Measurements from ENCODE around the gene KCP.
"Not testable (repeated sequence)": the region's sequence is repeated elsewhere in the genome, so short reads cannot be mapped to it uniquely, and the experiment has no call there.

The KCP gene

DNA sequence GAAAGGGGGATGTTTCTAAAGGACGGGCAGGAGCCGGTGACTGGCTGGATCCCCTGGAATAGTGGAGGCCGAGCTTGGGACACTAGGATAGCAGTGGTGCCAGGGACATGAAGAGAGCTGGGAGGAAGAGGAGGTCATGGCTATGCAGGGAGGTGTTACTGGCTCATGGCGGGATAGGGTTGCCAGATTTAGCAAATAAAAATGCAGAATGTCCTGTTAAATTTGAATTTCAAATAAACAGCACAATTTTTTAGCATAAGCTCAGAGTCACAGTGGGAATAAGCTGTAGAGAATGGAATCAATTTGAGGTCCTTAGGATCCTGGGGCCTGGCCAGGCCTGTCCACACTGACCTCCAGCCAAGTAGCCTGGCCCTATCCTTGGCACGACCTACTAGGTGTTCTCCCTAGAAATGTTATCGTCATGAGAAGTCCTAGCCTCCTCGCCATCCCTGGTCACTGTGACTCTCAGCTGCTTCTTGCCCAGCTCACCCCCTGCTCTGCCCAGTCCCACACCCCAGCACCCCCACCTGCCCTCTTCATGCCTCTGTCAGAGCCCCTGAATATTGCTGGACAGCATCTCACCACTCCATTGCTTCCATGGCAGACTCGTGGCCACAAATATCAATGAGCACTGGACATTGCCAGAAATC is 7.6 kb upstream of the KCP start:
- Histone ChIP-seq H3K4me3 (ENCODE audit: low read length) (no peak overlapping the region), H3K4me1 (ENCODE audit: control insufficient read depth, low read depth, low read length) (peaks cover 7% of the 10 kb centered on the region), H3K9ac (ENCODE audit: low read length) (no peak overlapping the region), H3K27ac (ENCODE audit: low read length) (no peak overlapping the region), H3K27me3 (ENCODE audit: control insufficient read depth, insufficient read depth, low read length) (no peaks in the 10 kb centered on the region), H3K36me3 (ENCODE audit: control insufficient read depth, low read depth, low read length) (no peaks in the 10 kb centered on the region), H3K9me3 (ENCODE audit: control insufficient read depth, low read depth, low read length) (no peaks in the 10 kb centered on the region)

DNA sequence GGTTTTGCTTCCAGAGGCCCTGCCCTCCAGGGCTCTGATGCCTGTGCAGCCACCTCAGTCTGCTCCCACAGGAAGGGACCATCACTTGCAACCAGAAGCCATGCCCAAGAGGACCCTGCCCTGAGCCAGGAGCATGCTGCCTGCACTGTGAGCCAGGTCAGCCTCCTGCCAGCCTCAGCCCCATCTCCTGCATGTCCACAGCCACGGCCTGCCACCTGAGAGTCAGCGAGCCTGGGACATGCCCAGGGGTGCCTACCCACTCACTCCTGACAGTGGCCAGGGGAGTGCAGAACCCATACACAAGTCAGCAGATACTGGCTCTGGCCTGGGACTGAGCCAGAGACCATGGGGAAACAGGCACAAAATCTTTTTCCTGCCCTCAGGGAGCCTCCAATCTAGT is 6.6 kb upstream of the KCP start:
- Histone ChIP-seq H3K27ac (ENCODE audit: low read length) (no peak overlapping the region), H3K36me3 (ENCODE audit: control insufficient read depth, low read depth, low read length) (no peaks in the 10 kb centered on the region), H3K27me3 (ENCODE audit: control insufficient read depth, insufficient read depth, low read length) (no peaks in the 10 kb centered on the region), H3K4me1 (ENCODE audit: control insufficient read depth, low read depth, low read length) (peaks cover 8% of the 10 kb centered on the region), H3K9ac (ENCODE audit: low read length) (no peak overlapping the region), H3K4me3 (ENCODE audit: low read length) (no peak overlapping the region), H3K9me3 (ENCODE audit: control insufficient read depth, low read depth, low read length) (no peaks in the 10 kb centered on the region)

DNA sequence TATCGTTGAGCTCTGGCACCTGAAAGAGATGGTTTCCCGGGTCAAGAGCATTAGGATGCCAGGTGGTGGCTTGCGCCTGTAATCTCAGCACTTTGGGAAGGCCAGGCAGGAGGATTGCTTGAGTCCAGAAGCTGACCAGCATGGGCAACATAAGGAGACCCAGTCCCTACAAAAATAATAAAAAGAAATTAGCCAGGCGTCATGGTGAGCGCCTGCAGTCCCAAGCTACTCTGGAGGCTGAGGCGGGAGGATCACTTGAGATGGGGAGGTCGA is 6.1 kb upstream of the KCP start:
- H3K27me3 ChIP-seq (ENCODE audit: control insufficient read depth, insufficient read depth, low read length) = no peaks in the 10 kb centered on the region
- H3K9ac ChIP-seq (ENCODE audit: low read length) = no peak overlapping the region
- H3K27ac ChIP-seq (ENCODE audit: low read length) = no peak overlapping the region
- H3K4me1 ChIP-seq (ENCODE audit: control insufficient read depth, low read depth, low read length) = peaks cover 13% of the 10 kb centered on the region
- no peak overlapping the region for H3K4me3 ChIP-seq (ENCODE audit: low read length)
- no peaks in the 10 kb centered on the region for H3K36me3 ChIP-seq (ENCODE audit: control insufficient read depth, low read depth, low read length)
- no peaks in the 10 kb centered on the region for H3K9me3 ChIP-seq (ENCODE audit: control insufficient read depth, low read depth, low read length)

DNA sequence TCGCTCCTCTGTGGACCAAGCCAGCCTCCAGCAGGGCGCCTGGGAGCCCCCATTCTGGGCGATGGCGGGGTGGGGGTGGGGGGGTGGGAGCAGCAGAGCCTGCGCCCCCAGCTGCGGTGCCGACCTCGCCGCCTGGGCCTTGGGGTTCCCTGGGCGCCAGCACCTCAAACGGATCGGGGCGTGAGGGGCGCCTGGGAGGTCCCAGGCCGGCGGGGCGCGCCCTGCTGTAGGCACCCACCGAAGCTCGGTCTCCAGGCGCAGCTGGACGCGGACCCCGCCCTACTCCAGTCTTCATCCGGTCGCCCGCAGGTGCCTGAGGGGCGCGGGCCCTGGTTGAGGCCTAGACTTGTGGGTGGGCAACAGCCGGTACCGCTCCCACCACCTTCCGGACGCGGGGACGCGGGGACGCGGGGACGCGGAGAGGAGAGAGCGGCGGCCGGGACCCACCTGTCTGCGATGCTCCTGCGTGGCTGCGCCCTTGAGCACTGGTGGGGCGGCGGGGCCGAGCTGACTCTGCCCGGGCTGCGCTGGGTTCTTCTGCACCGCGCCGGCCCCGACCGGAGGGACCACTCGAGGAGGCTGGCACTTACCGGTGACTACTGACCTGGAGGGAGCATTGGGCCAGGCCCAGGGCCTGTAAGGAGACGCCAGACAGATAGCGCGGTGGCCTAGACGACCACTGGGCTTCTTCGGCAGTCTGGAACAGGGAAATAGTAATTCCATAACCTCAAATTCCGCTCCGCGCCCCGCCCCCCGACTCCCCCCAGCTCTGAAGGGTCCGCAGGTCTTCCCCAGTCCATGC is 5.5 kb upstream of the KCP start:
- Histone ChIP-seq H3K9ac (ENCODE audit: low read length) (no peak overlapping the region), H3K36me3 (ENCODE audit: control insufficient read depth, low read depth, low read length) (no peaks in the 10 kb centered on the region), H3K4me1 (ENCODE audit: control insufficient read depth, low read depth, low read length) (peaks cover 17% of the 10 kb centered on the region), H3K27me3 (ENCODE audit: control insufficient read depth, insufficient read depth, low read length) (peaks cover under 1% of the 10 kb centered on the region), H3K27ac (ENCODE audit: low read length) (no peak overlapping the region), H3K4me3 (ENCODE audit: low read length) (no peak overlapping the region), H3K9me3 (ENCODE audit: control insufficient read depth, low read depth, low read length) (no peaks in the 10 kb centered on the region)

DNA sequence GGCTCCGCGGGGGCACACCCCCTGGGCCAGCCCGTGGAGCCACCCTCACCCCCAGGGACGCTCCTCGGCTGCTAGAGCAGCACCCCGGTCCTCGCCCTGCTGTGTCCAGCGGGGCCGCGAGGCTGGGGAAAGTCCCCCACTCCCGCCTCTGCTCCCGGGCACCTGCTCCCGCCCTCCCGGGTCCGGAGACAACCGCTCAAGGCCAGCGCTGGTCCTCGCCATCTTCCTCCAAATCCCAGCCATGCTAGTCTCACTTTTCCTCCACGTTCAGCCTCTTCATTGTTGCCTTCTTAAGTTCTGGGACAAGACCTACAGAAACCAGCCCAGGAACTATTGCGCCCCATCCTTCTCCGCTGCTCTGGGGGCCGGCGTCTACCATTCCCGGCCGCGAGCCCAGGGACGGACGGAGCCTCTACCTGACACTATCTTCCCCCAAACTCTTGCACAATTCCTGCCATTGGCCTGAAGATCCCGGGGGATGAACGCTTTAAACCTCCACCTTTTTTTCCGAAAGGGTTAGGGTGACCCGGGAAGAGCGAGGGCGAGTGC is 4.8 kb upstream of the KCP start:
- peaks cover 7% of the 10 kb centered on the region for H3K27me3 ChIP-seq (ENCODE audit: control insufficient read depth, insufficient read depth, low read length)
- H3K4me3 ChIP-seq (ENCODE audit: low read length) = no peak overlapping the region
- H3K9ac ChIP-seq (ENCODE audit: low read length) = no peak overlapping the region
- peaks cover 15% of the 10 kb centered on the region for H3K4me1 ChIP-seq (ENCODE audit: control insufficient read depth, low read depth, low read length)
- no peaks in the 10 kb centered on the region for H3K36me3 ChIP-seq (ENCODE audit: control insufficient read depth, low read depth, low read length)
- H3K27ac ChIP-seq (ENCODE audit: low read length) = no peak overlapping the region
- no peaks in the 10 kb centered on the region for H3K9me3 ChIP-seq (ENCODE audit: control insufficient read depth, low read depth, low read length)

DNA sequence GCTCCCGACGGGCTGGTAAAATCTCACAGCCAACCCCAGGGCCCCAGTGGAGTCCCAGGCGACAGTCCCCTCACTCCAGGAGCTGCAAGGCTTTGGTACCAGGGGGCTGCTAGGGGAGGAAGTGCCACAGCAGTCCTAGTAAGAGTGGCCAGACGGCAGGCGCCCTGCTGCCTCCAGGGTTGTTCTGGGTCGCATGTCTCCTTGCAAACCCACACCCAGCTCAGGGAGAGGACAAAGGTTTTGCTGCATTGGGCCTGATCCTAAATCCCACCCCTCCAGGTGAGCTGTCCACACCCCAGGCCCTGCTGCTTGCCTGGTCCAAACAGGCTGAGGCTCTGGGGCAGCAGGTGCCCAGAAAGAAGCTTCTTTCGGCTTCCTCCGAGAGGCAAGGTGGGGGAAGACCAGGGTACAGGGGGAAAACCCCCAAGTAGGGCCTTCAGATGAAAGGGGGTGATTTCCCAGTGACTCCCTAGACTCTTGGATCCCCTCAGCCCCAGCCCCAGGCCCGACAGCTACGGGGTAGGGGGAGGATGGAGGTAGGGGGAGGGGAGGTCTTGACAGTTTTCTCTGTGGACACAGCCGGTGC is 4.2 kb upstream of the KCP start:
- H3K4me3 ChIP-seq (ENCODE audit: low read length) = no peak overlapping the region
- H3K9me3 ChIP-seq (ENCODE audit: control insufficient read depth, low read depth, low read length) = no peaks in the 10 kb centered on the region
- H3K36me3 ChIP-seq (ENCODE audit: control insufficient read depth, low read depth, low read length) = no peaks in the 10 kb centered on the region
- H3K27ac ChIP-seq (ENCODE audit: low read length) = no peak overlapping the region
- no peak overlapping the region for H3K9ac ChIP-seq (ENCODE audit: low read length)
- H3K27me3 ChIP-seq (ENCODE audit: control insufficient read depth, insufficient read depth, low read length) = peaks cover 14% of the 10 kb centered on the region
- peaks cover 16% of the 10 kb centered on the region for H3K4me1 ChIP-seq (ENCODE audit: control insufficient read depth, low read depth, low read length)

DNA sequence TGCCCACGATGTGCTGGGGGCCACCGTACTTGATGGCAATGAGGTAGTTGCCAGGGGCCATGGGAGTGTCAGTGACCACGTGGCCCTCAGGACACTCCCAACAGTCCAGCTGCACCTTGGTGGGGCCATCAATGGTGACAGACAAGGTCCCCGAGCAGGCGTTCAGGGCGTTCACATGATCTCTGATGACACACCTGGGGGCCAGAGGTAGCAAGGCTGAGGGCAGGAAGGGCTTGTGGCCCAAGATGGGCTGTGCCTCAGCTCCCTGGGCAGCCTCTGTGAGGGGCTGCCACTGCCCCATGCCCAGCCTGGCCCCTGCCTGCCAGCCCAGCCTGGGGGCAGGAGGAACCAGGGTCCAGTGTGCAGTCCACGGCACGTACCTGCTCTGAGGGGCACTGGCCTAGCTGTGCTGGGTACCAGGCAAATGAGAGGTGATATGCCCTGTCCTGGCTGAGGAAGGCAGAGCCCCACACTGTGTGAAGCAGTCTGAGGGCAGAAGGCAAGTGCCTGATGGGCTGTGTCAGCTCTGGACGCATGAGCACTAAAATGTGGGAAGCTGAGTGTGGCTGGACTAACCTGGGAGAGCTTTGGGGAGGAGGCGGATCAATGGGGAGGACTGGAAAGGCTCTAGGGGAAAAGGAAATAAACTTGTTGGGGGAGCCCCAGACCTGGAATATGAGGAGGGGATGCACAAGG is 3.5 kb upstream of the KCP start:
- H3K27ac ChIP-seq (ENCODE audit: low read length) = no peak overlapping the region
- H3K9me3 ChIP-seq (ENCODE audit: control insufficient read depth, low read depth, low read length) = no peaks in the 10 kb centered on the region
- H3K4me3 ChIP-seq (ENCODE audit: low read length) = no peak overlapping the region
- H3K36me3 ChIP-seq (ENCODE audit: control insufficient read depth, low read depth, low read length) = no peaks in the 10 kb centered on the region
- peaks cover 22% of the 10 kb centered on the region for H3K4me1 ChIP-seq (ENCODE audit: control insufficient read depth, low read depth, low read length)
- no peak overlapping the region for H3K9ac ChIP-seq (ENCODE audit: low read length)
- H3K27me3 ChIP-seq (ENCODE audit: control insufficient read depth, insufficient read depth, low read length) = peaks cover 20% of the 10 kb centered on the region

DNA sequence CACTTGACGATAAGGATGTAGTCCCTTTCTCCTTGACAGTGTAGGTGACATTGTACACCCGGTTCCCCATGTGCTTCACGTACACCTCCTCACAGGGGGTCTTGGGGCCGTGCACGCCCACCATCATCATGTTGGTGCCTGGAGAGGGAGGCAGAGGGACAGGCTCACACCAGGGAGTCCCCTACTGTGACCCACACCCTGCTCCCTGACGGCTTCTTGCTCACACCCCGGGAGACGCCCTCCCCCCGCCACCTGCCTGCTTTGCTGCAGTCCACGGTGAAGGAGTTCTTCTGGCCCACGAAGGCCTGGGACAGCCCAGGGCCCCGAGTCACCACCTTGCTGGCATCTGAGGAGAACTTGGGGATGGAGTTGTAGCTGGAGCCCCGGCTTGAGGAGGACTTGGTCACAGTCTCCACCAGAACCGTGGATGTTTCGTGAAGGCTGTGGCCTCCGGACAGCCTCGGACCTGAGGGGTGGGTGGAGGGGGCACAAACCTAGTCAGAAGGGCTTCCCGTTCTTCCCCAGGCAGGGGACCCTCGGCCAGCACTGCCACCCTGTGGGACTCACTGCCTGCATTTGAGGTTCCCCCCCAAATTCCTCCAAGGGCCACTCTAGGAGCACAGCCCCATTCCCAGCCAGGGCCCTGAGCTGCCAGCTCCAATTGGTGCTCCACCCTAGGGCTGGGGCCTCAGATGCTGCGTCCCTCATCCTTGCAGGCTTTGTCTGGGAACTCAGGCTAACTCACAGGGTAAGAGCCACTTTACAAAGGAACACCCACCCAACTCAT is 2.4 kb upstream of the KCP start:
- peaks cover 24% of the 10 kb centered on the region for H3K27me3 ChIP-seq (ENCODE audit: control insufficient read depth, insufficient read depth, low read length)
- not testable (repeated sequence) for H3K27ac ChIP-seq (ENCODE audit: low read length); H3K9ac ChIP-seq (ENCODE audit: low read length); H3K9me3 ChIP-seq (ENCODE audit: control insufficient read depth, low read depth, low read length); H3K36me3 ChIP-seq (ENCODE audit: control insufficient read depth, low read depth, low read length); H3K4me3 ChIP-seq (ENCODE audit: low read length)
- peaks cover 26% of the 10 kb centered on the region for H3K4me1 ChIP-seq (ENCODE audit: control insufficient read depth, low read depth, low read length)

DNA sequence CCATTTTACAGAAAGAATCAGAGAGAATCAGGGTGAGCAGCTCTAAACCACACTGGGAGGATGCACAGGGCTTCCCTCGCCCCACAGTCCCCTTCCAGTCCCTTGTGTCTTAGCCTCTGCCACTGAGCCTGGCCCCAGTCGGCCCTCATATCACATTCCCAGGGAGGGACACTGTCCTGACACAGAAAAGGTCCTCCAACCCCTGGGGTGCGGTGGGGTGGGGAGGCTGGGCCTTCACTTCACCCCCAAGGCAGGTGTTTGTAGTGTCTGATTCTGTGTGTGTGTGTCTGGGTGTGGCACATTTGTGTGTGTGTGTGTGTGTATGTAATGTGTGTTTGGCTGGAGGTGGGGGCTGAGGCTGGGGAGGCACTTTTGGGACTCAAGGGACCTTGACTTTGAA is 1.8 kb upstream of the KCP start:
- Histone ChIP-seq H3K4me3 (ENCODE audit: low read length) (no peak overlapping the region), H3K9me3 (ENCODE audit: control insufficient read depth, low read depth, low read length) (no peaks in the 10 kb centered on the region), H3K9ac (ENCODE audit: low read length) (no peak overlapping the region), H3K27ac (ENCODE audit: low read length) (no peak overlapping the region), H3K4me1 (ENCODE audit: control insufficient read depth, low read depth, low read length) (peaks cover 26% of the 10 kb centered on the region), H3K36me3 (ENCODE audit: control insufficient read depth, low read depth, low read length) (no peaks in the 10 kb centered on the region), H3K27me3 (ENCODE audit: control insufficient read depth, insufficient read depth, low read length) (peaks cover 24% of the 10 kb centered on the region)

DNA sequence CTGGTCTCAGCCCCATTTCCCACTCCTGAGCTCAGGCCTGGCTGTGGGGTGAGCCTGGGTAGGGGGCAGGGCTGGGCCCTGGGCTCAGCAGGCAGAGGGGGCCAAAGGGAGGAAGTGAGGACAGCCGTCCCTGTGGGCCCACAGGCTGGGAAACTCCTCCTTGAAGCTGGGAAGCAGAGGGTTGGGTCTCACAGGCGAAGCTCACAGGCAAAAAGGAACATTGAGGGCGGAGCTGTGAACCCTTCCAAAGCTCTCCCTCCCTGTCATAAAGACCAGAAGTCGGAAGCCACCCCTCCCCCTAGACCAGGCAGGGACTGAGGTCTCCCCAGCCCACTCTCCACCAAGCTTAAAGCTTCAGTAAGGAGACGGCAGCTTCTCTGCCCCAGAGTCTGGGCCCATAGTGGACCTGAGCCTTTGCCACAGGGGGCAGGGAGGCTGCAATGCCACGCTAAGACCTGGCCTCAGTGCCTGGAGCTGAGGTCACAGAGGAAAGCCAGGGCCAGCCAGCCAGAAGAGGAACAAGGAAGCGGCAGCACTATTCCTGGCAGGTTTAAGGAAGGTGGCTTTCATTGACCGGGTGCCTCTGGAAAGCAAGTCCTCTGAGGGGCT is 1.0 kb upstream of the KCP start:
- no peak overlapping the region for H3K4me3 ChIP-seq (ENCODE audit: low read length)

More for the DNA sequence above, 1.0 kb upstream of the KCP start:
- Histone ChIP-seq H3K9ac (ENCODE audit: low read length) (no peak overlapping the region), H3K36me3 (ENCODE audit: control insufficient read depth, low read depth, low read length) (no peaks in the 10 kb centered on the region), H3K9me3 (ENCODE audit: control insufficient read depth, low read depth, low read length) (no peaks in the 10 kb centered on the region), H3K27me3 (ENCODE audit: control insufficient read depth, insufficient read depth, low read length) (peaks cover 24% of the 10 kb centered on the region), H3K27ac (ENCODE audit: low read length) (no peak overlapping the region), H3K4me1 (ENCODE audit: control insufficient read depth, low read depth, low read length) (peaks cover 26% of the 10 kb centered on the region)
